CD1c-positive myeloid dendritic cell (primary cell): ENCODE results near the gene EMC9.

Experiments used
- DNase-seq: peaks from one replicate; pipeline ENCODE4 v3.0.0-alpha.2; 2016; ENCODE audit errors: extremely low spot score

EMC9 gene

DNA sequence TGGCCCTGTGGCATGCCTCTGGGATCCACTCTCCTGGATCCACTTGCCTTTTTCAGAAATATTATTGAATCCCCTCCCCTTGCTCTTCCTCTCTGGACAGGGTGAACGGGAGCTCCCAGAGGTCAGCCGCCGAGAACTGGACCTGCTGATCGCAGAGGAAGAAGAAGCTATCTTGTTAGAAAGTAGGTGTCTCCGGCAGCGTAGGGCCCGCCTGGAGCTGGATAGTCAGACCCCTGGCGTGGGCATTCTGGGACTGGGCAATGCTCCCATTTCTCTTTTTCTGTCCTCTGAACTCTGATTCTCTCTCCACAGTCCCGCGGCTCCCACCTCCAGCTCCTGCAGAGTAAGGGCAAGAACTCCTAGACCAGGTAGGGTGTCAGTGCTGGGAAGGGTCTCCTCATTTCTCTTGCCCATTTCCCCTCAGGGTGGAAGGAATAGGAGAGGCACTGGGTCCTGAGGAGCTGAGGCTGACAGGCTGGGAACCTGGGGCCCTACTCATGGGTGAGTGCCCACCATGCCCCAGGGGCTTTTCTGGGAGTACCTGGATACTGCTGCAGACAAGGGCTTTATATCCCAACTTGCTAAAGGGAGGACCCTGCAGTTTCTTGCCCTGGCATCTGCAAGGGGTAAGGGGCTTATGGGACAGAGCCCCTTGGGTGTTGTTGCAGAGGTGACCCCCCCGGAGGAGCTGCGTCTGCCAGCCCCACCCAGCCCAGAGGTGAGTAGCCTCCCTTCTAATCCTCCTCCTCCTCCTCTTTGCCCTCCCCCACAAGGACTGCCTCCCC lies 35.8 kb upstream of the EMC9 start:
- DNase-seq = no peak

- no peak for DNase-seq
Observed at GRCh38 chr14:24176599-24176998, 35.2 kb upstream of the EMC9 start.

GRCh38 chr14:24172871-24173281 lies 31.5 kb upstream of the EMC9 start:
- DNase-seq = no peak

- DNase-seq = no peak
Observed at GRCh38 chr14:24172261-24172860, 31.0 kb upstream of the EMC9 start.

GRCh38 chr14:24171422-24172260 lies 30.2 kb upstream of the EMC9 start, which contains the start of gene REC8:
Gene REC8, plus strand, starts transcription at chr14:24172080. Its CDS starts 473 bp downstream, at chr14:24172553.
- peak; percentile 33 for DNase-seq

- peak; percentile 59 for DNase-seq
Observed at GRCh38 chr14:24167469-24168114, 26.2 kb upstream of the EMC9 start.

DNA sequence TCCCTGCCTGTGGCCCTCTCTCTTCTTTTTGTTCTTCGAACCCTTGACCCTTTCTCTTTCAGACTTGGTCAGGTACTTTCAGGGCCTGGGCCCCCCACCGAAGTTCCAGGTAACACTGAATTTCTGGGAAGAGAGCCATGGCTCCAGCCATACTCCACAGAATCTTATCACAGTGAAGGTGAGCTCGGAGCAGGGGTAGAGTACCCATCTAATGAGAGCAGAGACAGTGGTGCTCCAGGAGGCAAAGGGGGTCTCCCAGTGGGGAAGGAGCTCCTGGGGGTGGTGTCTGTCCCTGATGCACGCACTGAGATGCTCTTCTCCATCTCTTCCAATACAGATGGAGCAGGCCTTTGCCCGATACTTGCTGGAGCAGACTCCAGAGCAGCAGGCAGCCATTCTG lies 24.4 kb upstream of the EMC9 start:
- DNase-seq = no peak

- DNase-seq = no peak
Observed at GRCh38 chr14:24164518-24164991, 23.2 kb upstream of the EMC9 start.

- DNase-seq = peak; percentile 13
Observed at GRCh38 chr14:24162093-24162492, 20.7 kb upstream of the EMC9 start.

DNA sequence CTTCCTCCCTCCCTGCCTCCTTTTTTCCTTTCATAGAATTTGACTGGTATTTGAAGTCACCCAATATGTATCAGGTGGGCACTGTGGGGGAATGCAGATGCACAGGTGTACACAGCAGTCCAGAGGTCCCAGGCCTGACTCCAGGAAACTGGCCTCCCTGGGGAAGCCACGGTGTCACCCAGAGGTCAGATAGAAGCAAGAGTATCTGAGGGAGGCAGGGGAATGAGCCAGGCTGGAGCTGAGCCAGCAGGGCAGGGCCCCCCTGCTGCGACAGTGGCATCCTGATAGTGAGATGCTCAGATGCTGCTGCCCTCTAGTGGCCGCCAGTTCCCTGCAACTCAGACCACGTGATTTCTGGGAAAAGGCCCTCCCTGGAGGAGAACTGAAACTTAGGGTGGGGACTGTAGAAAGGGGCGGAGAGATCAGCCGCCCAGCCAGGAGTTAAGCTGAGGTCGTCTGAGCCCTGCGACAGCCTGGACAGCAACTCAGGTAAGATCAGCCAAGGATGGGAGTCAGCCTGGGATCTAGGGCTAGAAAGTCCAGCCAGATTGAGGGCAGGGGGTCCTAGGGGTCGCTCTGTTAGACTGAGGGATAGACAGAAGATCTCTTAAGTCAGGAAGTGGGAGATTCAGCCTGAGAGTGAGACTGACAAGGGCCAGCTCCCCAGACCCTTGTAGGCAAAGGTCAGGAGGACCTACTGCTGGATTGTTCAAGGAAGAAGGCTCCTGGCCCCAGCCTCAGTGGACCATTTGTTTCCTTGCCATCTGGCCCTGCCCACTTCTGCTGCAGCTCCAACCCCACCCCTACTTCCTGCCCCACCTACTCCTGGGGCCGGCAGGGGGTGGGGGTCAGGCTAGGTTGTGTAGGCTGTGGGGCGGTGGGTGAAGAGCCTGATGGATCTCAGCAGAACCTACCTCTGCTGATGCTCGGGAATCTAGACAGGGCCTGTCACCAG lies 19.7 kb upstream of the EMC9 start, which contains the start of gene IRF9:
TSS of gene IRF9 (plus strand) at position 416 of the 955 bp plus-strand sequence. CDS start 880 bp downstream, outside the sequence.
- DNase-seq = peak; percentile 98

GRCh38 chr14:24160499-24160849 lies 19.1 kb upstream of the EMC9 start:
- no peak for DNase-seq

DNA sequence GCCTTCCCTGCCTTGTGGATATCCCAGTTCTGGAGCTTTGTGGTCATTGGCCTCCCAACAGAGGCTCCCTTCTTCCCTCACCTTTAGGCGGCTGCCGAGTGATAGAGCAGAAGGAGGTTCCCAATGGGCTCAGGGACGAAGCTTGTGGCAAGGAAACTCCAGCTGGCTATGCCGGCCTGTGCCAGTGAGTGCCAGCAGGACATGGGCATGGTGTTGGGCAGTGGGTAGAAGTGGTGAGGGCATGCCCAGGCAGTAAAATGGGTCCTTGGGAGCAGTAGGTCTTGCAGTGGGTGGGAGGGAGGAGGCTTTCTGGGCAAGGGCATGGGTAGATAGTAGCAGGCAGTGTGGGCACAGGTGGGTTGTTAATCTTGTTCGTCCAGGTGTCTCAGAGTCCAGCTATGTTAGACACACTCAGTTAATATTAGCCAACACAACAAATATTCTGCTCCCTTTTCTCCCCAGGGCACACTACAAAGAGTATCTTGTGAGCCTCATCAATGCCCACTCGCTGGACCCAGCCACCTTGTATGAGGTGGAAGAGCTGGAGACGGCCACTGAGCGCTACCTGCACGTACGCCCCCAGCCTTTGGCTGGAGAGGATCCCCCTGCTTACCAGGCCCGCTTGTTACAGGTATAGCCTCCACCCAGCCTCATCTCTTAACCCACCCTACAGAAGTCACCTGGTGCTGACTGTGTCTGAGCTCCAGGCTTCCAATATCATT lies 18.5 kb upstream of the EMC9 start:
- no peak for DNase-seq

GRCh38 chr14:24157331-24157730 lies 15.9 kb upstream of the EMC9 start:
- no peak for DNase-seq

DNA sequence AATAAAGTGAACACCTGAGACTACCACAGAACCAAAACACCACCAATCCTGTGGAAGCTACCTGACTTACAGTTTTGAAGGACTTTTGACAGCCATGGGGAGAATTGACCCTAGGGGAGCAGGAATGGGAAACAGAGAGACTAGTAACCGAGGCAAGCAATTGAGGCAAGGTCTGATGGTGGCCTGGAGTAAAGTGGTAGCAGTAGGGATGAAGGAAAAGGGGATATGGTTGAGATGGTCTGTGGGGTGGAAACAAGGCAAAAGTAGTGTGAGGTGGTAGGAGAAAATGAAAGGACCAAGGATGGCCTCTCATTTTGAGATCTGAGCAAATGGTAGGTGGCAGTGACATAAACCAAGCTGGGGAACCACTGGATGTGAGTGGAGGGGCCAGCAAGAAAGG lies 15.4 kb upstream of the EMC9 start:
- DNase-seq = no peak

- DNase-seq = no peak
Observed at GRCh38 chr14:24155100-24155499, 13.7 kb upstream of the EMC9 start.

- no peak for DNase-seq
Observed at GRCh38 chr14:24151404-24152080, 10.2 kb upstream of the EMC9 start.

- DNase-seq = no peak
Observed at GRCh38 chr14:24150993-24151392, 9.6 kb upstream of the EMC9 start.

DNA sequence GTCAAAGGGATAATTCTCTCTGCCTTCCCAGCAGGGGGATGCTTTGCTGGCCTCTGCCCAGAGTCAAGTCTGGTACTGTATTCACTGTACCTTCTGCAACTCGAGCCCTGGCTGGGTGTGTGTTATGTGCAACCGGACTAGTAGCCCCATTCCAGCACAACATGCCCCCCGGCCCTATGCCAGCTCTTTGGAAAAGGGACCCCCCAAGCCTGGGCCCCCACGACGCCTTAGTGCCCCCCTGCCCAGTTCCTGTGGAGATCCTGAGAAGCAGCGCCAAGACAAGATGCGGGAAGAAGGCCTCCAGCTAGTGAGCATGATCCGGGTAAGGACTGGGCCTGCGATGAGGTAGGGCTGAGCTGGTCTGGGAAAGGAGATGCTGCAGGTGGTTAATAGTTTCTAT lies 9.2 kb upstream of the EMC9 start:
- no peak for DNase-seq

GRCh38 chr14:24150061-24150460 lies 8.7 kb upstream of the EMC9 start:
- no peak for DNase-seq
